Measurements from ENCODE around the gene RHBDD1.

DNA sequence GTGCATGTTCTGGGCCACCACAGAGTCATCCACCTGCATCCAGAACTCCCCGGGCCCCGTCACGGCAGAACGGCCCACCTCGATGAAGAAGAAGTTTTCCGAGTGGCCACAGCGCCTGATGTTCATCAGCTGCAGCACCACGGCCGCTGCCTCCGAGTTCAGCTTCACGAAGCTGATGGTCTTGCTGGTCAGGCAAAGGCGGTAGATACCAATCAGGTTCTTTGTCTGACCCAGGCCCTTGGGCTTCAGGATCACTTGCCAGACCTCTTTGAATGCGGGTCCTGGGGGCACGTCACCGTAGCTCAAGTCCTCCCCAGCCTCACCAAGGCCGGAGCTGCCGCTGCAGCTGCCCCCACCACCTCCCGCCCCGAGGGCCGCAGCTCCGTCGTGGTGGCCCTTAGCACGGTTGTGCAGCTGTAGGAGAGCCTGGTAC, 37.8 kb upstream of the RHBDD1 start:
- TF ChIP-seq, protein P1, sequence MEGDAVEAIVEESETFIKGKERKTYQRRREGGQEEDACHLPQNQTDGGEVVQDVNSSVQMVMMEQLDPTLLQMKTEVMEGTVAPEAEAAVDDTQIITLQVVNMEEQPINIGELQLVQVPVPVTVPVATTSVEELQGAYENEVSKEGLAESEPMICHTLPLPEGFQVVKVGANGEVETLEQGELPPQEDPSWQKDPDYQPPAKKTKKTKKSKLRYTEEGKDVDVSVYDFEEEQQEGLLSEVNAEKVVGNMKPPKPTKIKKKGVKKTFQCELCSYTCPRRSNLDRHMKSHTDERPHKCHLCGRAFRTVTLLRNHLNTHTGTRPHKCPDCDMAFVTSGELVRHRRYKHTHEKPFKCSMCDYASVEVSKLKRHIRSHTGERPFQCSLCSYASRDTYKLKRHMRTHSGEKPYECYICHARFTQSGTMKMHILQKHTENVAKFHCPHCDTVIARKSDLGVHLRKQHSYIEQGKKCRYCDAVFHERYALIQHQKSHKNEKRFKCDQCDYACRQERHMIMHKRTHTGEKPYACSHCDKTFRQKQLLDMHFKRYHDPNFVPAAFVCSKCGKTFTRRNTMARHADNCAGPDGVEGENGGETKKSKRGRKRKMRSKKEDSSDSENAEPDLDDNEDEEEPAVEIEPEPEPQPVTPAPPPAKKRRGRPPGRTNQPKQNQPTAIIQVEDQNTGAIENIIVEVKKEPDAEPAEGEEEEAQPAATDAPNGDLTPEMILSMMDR (IDR thresholded peaks at IDR 0.05): no peak
- TF ChIP-seq POLR2A (IDR thresholded peaks at IDR 0.05): no peak
